HCT116 (cell line): ENCODE results near the gene XYLT1.

Source experiments
- CTCF ChIP-seq, 3 experiments: fragments of 200-600 bp in 1 of 3; sonication (generic) in 1 of 3; IDR thresholded peaks in 2 of 3; conservative IDR thresholded peaks in 1 of 3; 2 replicates each; pipeline ENCODE4 v1.5.1; 2012 to 2017; ENCODE audit warnings: low read depth in 2 of 3, low read length in 2 of 3, antibody characterized with exemption in 1 of 3, borderline replicate concordance in 1 of 3, control low read depth in 1 of 3, mild to moderate bottlenecking in 1 of 3, mixed read lengths in 1 of 3, mixed run types in 1 of 3, moderate library complexity in 1 of 3; ENCODE audit not compliant: insufficient read depth in 1 of 3
- ELF1 ChIP-seq: IDR thresholded peaks from 2 replicates; pipeline ENCODE4 v1.6.1; 2012; ENCODE audit warnings: low read depth, borderline replicate concordance
- EZH2phosphoT487 ChIP-seq: fragments of 200-600 bp; IDR thresholded peaks from 2 replicates; pipeline ENCODE4 v1.6.1; 2018; ENCODE audit warnings: antibody characterized with exemption, borderline replicate concordance
- RAD21 ChIP-seq: IDR thresholded peaks from 2 replicates; pipeline ENCODE4 v1.6.1; 2012; ENCODE audit warnings: low read depth, mild to moderate bottlenecking

- TF ChIP-seq CTCF (IDR thresholded peaks at IDR 0.05 in 2 of 3, conservative IDR thresholded peaks at IDR 0.05 in 1 of 3; ENCODE audit: borderline replicate concordance in 1 of 3, insufficient read depth in 1 of 3, low read depth in 2 of 3, low read length in 2 of 3) (no peak), EZH2phosphoT487 (no peak), RAD21 (no peak), ELF1 (no peak)
Measured at GRCh38 chr16:17144431-17144830, 326.3 kb downstream of the XYLT1 start.
